HG03354 (cell line): ENCODE data around the gene PTPDC1.
"Not testable (repeated sequence)": the region's sequence is repeated elsewhere in the genome, so short reads cannot be mapped to it uniquely, and the experiment has no call there.

Source experiments
- ATAC-seq: cut with Tn5 transposase; IDR thresholded peaks from one replicate; pipeline ENCODE4 v1.9.1; 2021; ENCODE audit warnings: mild to moderate bottlenecking; ENCODE audit not compliant: unreplicated experiment, poor library complexity, severe bottlenecking

The PTPDC1 gene

DNA sequence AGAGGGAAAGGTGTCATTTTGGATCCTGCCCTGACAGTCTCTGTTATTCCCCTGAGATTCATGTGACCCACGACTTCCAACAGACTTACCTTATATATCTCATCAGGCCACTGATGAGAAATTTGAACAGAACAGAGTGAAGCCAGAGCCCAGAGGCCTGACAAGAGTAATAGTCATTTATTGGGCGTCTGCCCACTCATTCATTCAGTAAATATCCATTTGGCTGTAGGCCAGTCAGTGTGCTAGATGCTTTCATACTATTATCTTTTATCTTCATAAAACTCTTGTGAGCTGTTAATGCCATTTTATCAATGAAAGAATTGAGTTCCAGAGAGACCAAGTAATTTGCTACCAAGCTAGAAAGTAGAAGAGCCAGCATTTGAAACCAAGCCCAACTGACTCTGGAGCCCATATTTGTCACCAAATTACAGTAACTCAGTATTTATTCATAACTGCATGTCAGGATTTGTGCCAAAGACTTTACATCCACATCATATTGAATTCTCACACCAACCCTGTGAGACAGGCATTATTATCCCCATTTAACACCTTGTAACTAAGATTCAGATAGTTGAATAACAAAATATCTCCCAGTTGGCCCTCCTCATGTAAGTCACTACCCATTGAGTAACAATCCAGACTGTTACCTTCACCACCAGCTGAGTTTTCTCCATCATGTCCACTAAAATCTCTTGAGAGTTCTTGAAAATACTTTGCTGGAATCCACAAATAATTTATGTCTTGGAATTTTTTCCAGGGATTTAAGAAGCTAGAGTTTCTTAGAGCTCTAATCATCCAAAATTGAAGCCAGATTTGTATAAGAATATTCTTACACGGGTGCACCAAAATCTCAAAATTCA lies 2.5 kb downstream of the PTPDC1 start:
- ATAC-seq: no peak

DNA sequence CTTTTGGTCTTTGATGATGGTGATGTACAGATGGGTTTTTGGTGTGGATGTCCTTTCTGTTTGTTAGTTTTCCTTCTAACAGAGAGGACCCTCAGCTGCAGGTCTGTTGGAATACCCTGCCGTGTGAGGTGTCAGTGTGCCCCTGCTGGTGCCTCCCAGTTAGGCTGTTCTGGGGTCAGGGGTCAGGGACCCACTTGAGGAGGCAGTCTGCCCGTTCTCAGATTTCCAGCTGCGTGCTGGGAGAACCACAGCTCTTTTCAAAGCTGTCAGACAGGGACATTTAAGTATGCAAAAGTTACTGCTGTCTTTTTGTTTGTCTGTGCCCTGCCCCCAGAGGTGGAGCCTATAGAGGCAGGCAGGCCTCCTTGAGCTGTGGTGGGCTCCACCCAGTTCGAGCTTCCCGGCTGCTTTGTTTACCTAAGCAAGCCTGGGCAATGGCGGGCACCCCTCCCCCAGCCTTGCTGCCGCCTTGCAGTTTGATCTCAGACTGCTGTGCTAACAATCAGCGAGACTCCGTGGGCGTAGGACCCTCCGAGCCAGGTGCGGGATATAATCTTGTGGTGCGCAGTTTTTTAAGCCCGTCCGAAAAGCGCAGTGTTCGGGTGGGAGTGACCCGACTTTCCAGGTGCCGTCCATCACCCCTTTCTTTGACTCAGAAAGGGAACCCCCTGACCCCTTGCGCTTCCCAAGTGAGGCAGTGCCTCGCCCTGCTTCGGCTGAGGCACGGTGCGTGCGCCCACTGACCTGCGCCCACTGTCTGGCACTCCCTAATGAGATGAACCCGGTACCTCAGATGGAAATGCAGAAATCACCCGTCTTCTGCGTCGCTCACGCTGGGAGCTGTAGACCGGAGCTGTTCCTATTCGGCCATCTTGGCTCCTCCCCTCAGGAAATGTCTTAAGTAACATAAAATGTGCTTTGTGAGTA lies 10.2 kb downstream of the PTPDC1 start:
- ATAC-seq: not testable (repeated sequence)

DNA sequence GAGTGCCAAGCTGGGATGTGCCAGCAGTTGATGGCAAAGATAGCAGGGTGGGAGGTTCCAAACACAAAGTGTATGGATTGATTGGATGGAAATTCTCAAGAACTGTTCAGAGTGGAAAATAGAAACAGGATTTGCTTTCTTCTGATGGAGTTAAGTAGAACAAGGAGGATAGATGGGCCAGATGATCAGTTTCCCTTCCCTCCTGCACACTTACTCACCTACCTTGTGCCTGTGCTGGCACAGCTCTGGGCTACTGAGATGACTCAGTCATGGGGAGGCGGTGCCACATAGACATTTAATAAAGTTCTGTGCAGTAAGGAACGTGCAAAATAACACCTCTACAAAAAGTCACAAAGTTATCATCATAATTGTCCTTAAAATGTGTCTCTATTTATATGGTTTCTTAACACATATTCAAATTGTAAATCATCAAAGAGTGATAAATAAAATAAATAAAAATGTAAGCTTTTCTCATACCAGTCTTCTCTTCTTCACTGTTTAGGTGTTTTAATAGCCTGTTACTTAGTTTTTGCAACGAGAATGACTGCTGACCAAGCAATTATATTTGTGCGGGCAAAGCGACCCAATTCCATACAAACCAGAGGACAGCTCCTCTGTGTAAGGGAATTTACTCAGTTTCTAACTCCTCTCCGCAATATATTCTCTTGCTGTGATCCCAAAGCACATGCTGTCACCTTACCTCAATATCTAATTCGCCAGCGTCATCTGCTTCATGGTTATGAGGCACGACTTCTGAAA lies 12.7 kb downstream of the PTPDC1 start:
- ATAC-seq: no peak

DNA sequence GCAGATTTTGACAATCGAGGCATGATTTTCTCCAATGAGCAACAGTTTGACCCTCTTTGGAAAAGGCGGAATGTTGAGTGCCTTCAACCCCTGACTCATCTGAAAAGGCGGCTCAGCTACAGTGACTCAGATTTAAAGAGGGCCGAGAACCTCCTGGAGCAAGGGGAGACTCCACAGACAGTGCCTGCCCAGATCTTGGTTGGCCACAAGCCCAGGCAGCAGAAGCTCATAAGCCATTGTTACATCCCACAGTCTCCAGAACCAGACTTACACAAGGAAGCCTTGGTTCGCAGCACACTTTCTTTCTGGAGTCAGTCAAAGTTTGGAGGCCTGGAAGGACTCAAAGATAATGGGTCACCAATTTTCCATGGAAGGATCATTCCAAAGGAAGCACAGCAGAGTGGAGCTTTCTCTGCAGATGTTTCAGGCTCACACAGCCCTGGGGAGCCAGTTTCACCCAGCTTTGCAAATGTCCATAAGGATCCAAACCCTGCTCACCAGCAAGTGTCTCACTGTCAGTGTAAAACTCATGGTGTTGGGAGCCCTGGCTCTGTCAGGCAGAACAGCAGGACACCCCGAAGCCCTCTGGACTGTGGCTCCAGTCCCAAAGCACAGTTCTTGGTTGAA lies 13.6 kb downstream of the PTPDC1 start:
- no peak for ATAC-seq

DNA sequence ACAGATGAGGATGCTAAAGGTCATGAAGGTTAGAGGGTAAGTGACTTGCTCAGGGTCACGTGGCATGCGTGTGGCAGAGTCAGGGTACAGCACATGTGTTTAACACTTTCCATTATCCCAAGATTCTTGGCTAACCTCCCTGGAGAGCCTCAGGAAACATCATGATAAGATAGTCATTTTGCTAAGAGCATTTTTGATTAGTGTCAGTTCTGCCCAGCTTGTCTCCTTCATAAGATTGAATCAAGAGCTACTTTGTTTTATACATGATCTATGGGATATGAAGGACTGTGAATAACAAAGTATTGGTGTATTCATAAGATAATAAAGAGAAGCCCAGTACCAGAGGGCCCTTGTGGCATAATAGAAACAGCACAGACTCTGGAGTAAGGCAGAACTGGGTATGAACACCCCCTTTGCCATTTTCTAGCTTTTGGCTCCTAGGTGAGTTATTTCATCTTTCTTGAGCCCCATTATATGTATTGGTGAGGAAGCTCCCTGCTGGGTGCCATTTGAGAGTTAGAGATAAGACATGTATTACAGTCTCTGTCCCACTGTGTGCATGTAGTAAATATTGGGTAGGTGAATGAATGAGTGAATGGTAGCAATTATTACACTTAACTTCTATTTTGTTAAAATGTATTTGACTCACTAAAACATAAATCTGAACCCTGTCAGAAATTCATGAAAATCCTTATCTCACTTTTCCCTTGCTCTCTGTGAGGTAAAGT lies 16.1 kb downstream of the PTPDC1 start:
- ATAC-seq: no peak

DNA sequence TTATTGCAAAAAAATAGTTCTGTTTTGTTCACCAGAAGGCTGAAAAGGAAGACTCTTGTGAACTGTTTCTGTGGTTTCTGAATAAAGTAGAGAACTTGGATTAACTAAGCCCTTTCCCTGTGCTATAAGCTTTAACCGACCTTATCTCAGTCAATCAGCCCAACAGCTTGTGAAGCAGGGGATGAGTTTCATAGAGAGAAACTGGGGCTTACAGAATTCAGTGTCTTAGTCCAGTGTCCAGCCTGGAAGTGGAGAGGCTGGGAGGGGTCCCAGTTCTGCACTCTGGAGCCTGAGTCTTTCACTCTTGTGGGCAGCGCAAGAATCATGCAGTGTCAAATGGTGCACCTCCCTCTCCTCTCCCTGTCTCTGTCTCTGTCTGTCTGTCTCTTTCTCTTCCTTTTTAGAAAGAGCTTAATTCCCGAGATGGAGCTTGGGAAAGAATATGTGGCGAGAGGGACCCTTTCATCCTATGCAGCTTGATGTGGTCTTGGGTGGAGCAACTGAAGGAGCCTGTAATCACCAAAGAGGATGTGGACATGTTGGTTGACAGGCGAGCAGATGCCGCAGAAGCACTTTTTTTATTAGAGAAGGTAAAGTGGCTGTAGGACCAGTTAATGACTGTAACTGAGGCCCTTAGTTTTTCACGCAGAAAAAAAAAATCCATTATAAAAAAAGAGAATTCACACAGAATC lies 17.0 kb downstream of the PTPDC1 start:
- no peak for ATAC-seq

DNA sequence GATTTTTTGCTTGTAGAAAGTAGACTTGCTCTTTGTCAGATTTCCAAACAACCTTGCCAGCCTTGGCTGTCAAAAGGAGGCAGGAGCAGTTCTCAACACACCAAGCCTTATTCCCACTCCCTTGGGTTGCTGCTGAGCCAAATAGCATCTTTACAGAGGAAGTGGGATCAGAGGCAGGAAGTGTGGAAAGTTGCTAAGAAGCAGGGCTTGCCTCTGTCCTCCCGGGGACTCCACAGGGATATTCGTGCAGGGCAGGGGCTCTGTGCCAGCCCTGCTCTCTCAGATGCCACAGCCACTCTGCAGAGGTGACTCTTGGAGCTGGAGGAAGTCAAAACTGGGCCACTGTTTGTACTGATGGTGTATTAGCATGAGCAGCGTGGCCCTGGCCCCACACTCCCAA lies 24.3 kb downstream of the PTPDC1 start:
- ATAC-seq: no peak

DNA sequence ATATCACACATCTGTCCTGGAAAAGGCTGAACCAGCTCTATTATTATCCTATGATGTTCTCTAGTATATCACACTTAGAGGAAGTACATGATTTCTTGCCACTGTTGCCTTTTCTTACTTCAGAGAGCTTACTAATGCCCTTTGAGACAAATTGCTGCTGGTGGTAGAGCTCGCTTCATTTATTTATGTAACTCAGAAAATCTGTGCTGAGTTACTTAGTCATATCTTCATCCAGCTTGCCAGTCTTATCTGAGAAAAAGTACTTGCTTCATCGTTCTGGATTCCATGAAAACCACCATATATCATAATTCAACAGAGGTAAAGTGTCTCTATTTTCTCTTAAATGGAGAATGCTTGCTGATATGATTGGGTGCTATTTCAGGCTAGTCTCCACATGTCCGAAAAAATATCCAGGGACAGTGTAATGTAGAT lies 26.6 kb downstream of the PTPDC1 start:
- no peak for ATAC-seq

DNA sequence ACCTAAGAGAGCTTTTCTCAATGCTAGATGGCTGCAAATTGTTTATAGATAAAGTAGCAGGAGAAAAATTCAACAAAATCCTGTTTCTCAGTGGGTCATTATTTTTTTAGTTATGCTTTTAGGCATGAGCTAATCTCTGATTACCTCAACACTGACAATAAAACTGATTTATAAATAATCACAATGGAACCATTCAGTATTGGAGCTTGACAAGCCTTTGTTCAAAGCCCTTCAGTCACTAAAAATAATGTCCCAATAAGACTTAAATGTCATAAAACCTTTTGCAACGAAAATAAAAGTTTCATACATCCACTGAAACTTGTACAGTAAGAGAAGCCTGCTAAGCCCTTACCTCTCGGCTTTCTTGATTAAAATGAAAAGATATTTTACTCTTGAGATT lies 27.2 kb downstream of the PTPDC1 start:
- ATAC-seq: no peak

DNA sequence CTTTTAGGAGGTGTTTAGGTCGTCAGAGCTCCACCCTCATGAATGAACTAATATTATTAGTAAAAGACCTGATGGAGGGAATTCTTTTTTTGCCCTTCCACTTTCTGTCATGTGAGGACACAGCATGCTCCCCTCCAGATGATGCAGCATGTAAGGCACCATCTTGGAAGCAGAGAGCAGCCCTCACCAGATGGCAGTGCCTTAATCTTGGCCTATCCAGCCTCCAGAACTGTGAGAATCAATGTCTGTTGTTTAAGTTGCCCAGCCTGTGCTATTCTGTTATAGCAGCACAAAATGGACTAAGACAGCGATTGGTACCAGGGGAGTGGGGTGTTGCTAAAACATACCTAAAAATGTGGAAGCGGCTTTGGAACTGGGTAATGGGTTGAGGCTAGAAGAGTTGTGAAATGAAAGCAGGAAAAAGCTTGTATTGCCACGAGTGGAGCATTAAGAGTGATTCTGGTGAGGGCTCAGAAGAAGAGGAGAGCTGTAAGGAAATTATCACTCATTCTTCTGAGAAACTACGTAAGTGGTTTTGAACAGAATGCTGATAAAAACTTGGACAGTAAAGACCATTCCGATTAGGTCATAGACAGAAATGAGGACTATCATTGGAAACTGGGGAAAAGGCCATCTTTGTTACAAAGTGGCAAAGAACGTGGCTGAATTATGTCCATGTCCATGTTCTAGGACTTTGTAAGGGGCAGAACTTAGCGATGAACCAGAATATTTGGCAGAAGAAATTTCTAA lies 28.6 kb downstream of the PTPDC1 start:
- ATAC-seq: no peak

DNA sequence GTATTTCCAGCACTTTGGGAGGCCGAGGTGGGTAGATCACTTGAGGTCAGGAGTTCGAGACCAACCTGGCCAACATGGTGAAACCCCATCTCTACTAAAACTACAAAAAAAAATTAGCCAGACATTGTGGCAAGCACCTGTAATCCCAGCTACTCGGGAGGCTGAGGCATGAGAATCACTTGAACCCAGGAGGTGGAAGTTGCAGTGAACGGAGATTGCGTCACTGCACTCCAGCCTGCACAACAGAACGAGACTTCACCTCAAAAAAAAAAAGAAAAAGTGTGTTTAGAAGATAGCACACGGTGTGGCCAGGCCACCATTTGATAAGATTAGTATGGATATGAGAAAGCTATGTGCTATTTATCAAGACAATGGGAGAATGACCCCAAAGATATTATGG lies 35.8 kb downstream of the PTPDC1 start:
- ATAC-seq: not testable (repeated sequence)

DNA sequence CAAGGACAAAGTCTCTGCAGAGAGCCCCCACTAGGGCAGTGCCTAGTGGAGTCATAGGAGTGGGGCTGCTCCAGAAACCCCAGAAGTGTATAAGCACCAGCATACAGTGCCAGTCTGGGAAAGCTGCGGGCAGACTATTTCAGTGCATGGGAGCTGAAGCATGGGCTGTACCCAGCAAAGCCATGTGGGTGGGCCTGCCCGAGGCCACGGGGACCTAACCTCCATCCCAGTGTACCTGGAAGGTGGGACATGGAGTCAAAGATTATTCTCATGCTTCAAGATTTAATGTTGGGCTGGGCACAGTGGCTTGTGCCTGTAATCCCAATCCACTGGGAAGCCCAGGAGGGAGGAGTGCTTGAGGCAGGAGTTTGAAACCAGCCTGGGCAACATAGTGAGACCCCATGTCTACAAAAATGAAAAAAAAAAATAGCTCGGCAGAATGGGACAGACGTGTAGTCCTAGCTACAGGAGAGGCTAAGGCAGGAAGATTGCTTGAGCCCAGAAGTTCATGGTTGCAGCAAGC lies 36.7 kb downstream of the PTPDC1 start:
- ATAC-seq: no peak

DNA sequence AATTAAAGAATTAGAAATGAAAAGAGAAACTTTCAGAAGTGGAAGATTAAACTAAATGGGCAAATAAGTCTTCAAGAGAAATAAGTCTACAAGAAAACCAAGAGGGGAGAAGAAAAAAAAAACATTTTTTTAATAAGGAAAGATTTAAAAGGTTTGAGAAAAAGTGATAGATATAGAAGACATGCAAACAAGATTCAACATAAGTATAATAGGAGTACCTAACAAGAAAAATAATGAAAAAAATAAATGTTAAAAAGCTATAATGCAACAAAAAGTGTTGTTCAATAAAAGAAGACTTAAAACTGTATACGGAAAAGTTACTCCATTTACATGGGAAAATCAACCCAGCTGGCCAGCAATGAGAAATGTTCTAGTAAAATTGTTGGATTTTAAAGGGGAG lies 42.6 kb downstream of the PTPDC1 start:
- ATAC-seq: no peak

DNA sequence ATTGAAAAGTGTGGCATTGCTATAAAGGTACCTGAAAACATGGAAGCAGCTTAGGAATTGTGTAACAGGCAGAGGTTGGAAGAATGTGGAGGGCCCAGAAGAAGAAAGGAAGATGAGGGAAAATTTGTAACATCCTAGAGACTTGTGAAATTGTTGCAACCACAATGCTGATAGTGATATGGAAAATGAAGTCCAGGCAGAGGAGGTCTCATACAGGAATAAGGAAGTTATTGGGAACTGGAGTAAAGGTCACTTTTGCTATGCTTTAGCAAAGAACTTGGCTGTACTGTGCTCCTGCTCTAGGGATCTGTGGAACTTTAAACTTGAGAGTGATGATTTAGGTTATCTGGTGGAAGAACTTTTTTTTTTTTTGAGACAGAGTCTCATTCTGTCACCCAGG lies 43.5 kb downstream of the PTPDC1 start:
- ATAC-seq: no peak

DNA sequence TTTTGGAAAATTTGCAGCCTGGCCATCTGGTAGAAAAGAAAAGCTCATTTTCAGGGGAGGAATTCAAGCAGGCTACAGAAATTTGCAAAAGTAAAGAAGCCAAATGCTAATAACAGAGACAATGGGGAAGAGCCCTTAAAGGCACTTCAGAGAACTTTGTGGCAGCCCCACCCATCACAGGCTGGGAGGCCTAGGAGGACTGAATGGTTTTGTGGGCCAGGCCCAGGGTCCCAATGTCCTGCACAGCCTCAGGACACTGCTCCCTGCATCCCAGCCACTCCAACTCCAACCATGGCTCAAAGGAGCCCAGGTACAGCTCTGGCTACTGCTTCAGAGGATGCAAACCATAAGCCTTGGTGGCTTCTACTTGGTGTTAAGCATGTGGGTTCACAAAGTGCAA lies 44.3 kb downstream of the PTPDC1 start:
- ATAC-seq: no peak

DNA sequence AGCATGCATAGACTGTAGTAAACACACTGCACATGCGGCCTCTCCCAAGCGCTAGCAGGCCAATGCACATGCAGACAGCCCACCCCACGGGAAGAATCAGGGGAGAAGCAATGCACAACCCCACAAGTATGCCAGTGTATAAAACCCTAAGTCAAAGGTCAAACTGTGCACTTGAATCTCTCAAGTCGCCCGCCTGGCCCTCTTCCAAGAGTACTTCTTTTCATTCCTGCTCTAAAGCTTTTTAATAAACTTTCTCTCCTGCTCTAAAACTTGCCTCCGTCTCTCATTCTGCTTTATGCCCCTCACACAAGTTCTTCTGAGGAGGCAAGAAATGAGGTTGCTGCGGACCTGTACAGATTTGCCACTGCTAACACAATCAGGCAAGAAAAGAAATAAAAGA lies 50.4 kb downstream of the PTPDC1 start:
- no peak for ATAC-seq

DNA sequence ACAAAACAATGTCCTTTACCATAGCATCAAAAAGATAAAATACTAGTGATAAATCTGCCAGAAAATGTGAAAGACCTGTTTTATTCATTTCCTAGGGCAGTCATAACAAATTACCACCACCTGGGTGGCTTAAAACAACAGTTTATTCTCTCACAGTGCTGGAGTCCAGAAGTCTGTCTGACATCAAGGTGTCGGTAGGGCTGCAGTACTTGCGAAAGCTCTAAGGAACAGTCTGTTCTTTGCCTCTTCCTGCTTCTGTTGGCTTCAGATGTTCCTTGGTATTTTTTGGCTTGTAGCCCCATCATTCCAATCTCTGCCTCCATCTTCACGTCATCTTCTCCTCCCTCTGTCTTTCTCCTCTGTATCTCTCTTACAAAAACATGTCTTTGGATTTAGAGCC lies 51.0 kb downstream of the PTPDC1 start:
- ATAC-seq: no peak
